ENCODE measurements around the gene NR0B1.

GRCh38 chrX:30275498-30275897 lies 33.7 kb downstream of the NR0B1 start:
- no peak for TF ChIP-seq POLR2A (IDR thresholded peaks at IDR 0.05)
- TF ChIP-seq CTCF (IDR thresholded peaks at IDR 0.05): no peak
- TF ChIP-seq POLR2AphosphoS5 (IDR thresholded peaks at IDR 0.05): no peak
